ENCODE data around the gene RSAD1.

GRCh38 chr17:50514388-50514787 is 35.7 kb downstream of the RSAD1 start:
- TF ChIP-seq, protein P1, sequence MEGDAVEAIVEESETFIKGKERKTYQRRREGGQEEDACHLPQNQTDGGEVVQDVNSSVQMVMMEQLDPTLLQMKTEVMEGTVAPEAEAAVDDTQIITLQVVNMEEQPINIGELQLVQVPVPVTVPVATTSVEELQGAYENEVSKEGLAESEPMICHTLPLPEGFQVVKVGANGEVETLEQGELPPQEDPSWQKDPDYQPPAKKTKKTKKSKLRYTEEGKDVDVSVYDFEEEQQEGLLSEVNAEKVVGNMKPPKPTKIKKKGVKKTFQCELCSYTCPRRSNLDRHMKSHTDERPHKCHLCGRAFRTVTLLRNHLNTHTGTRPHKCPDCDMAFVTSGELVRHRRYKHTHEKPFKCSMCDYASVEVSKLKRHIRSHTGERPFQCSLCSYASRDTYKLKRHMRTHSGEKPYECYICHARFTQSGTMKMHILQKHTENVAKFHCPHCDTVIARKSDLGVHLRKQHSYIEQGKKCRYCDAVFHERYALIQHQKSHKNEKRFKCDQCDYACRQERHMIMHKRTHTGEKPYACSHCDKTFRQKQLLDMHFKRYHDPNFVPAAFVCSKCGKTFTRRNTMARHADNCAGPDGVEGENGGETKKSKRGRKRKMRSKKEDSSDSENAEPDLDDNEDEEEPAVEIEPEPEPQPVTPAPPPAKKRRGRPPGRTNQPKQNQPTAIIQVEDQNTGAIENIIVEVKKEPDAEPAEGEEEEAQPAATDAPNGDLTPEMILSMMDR (IDR thresholded peaks at IDR 0.05; ENCODE audit: low read length): no peak
- no peak for TF ChIP-seq EZH2 (optimal IDR thresholded peaks at IDR 0.05; ENCODE audit: low read depth, low read length)
